ENCODE measurements around the gene AP3B1. TPM values are rescaled to one million over a fixed set of nuclear protein-coding genes. Genes with fewer than 3 reads are reported as not detected.

AP3B1 gene
- total RNA-seq, 1 donor from 2014 or later: 105 TPM

DNA sequence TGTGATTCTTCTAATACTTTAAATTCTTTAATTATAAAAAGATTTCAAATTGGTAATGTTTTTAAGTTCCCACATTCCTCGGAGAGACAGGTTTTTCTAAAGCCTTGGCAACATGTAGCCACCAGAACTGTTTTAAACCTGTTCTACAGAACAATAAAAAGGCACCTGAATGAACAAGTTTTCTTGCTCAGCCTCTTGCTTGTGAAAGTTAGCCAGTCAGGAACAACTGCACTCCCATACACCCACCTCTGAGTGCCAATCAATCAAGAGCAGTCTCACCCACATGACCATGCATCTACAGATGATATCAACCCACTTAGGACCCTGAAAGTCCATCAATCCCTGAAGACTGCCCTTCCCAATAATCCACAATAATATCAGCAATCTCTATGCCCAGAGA, 62.3 kb downstream of the AP3B1 start:
- Histone ChIP-seq H3K4me3 (no peak overlapping the region), H2AFZ (replicated peaks) (no peak overlapping the region), H3K79me2 (ENCODE audit: low read depth) (peaks cover 15% of the 10 kb centered on the region), H3K9ac (no peak overlapping the region), H3F3A (ENCODE audit: low read depth) (no peaks in the 10 kb centered on the region), H3K27me3 (no peaks in the 10 kb centered on the region), H3K4me1 (no peaks in the 10 kb centered on the region), H3K9me3 (ENCODE audit: low read depth) (no peaks in the 10 kb centered on the region), H3K36me3 (peaks cover 2% of the 10 kb centered on the region), H3K27ac (no peak overlapping the region), H3K4me2 (no peak overlapping the region), H4K20me1 (ENCODE audit: low read depth) (peaks cover 6% of the 10 kb centered on the region)
- Mint-ChIP-seq H3K36me3 (peaks cover 3% of the 10 kb centered on the region), H3K27me3 (ENCODE audit: insufficient read depth, low read depth) (no peaks in the 10 kb centered on the region), H3K27ac (no peak overlapping the region), H3K9me3 (no peaks in the 10 kb centered on the region), H3K4me3 (no peak overlapping the region), H3K4me1 (no peaks in the 10 kb centered on the region)
- no peak for DNase-seq (ENCODE audit: low spot score)
- no peak for TF ChIP-seq EZH2 (IDR thresholded peaks at IDR 0.05)
- TF ChIP-seq, protein P1, sequence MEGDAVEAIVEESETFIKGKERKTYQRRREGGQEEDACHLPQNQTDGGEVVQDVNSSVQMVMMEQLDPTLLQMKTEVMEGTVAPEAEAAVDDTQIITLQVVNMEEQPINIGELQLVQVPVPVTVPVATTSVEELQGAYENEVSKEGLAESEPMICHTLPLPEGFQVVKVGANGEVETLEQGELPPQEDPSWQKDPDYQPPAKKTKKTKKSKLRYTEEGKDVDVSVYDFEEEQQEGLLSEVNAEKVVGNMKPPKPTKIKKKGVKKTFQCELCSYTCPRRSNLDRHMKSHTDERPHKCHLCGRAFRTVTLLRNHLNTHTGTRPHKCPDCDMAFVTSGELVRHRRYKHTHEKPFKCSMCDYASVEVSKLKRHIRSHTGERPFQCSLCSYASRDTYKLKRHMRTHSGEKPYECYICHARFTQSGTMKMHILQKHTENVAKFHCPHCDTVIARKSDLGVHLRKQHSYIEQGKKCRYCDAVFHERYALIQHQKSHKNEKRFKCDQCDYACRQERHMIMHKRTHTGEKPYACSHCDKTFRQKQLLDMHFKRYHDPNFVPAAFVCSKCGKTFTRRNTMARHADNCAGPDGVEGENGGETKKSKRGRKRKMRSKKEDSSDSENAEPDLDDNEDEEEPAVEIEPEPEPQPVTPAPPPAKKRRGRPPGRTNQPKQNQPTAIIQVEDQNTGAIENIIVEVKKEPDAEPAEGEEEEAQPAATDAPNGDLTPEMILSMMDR (IDR thresholded peaks at IDR 0.05): no peak
- TF ChIP-seq EZH2phosphoT487 (IDR thresholded peaks at IDR 0.05): no peak

DNA sequence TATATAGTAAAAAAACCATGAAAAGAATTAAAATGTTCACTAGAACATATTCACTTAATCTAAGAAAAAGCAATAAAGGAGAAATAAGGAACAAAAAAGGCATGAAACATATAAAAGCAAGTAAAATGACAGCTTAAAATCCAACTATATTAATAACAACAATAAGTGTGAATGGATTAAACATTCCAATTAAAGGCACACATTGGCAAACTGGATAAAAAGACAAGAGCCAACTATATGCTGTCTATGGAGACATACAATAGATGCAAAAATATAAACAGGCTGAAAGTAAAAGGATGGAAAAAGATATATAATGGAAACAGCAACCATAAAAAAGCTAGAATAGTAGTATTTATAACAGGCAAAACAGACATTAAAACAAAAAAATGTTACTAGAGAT, 70.1 kb downstream of the AP3B1 start:
- Mint-ChIP-seq H3K27me3 (ENCODE audit: insufficient read depth, low read depth) (no peaks in the 10 kb centered on the region), H3K9me3 (peaks cover 13% of the 10 kb centered on the region), H3K4me3 (no peak overlapping the region), H3K4me1 (no peaks in the 10 kb centered on the region), H3K27ac (no peak overlapping the region), H3K36me3 (peaks cover 31% of the 10 kb centered on the region)
- Histone ChIP-seq H4K20me1 (ENCODE audit: low read depth) (no peaks in the 10 kb centered on the region), H2AFZ (replicated peaks) (no peak overlapping the region), H3K27me3 (no peaks in the 10 kb centered on the region), H3F3A (ENCODE audit: low read depth) (peaks cover 6% of the 10 kb centered on the region), H3K79me2 (ENCODE audit: low read depth) (no peaks in the 10 kb centered on the region), H3K9me3 (ENCODE audit: low read depth) (no peaks in the 10 kb centered on the region), H3K4me1 (no peaks in the 10 kb centered on the region), H3K4me3 (no peak overlapping the region), H3K27ac (no peak overlapping the region), H3K4me2 (no peak overlapping the region), H3K36me3 (peaks cover 10% of the 10 kb centered on the region), H3K9ac (no peak overlapping the region)
- TF ChIP-seq, protein P1 (IDR thresholded peaks at IDR 0.05): no peak
- TF ChIP-seq EZH2 (IDR thresholded peaks at IDR 0.05): no peak
- TF ChIP-seq EZH2phosphoT487 (IDR thresholded peaks at IDR 0.05): no peak
- no peak for DNase-seq (ENCODE audit: low spot score)

DNA sequence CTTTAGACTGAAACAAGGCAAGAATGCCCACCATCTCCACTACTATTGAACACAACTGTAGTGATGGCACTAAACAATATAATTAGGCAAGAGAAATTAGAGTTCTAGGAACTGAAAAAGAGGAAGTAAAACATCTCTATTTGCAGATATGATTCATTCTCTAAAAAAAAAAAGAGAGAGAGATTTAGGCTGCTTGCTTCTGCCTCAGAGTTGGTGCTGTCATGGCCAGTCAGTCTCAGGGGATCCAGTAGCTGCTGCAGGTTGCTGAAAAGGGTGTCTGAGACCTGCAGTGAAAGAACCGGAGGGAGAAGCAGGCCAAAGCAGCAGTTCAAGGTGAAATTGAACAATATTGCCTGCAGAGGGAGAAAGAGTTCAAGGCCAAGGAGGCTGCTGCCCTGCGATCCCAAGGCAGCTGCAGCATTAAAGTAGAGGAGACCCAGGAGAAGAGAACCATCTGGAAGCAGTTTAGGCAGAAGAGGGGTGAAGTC, 72.5 kb downstream of the AP3B1 start:
- Histone ChIP-seq H4K20me1 (ENCODE audit: low read depth) (no peaks in the 10 kb centered on the region), H3K4me2 (no peak overlapping the region), H3K4me3 (no peak overlapping the region), H3F3A (ENCODE audit: low read depth) (peaks cover 11% of the 10 kb centered on the region), H3K79me2 (ENCODE audit: low read depth) (no peaks in the 10 kb centered on the region), H3K36me3 (peaks cover 10% of the 10 kb centered on the region), H3K27me3 (no peaks in the 10 kb centered on the region), H3K9ac (no peak overlapping the region), H2AFZ (replicated peaks) (no peak overlapping the region), H3K27ac (no peak overlapping the region), H3K4me1 (no peaks in the 10 kb centered on the region), H3K9me3 (ENCODE audit: low read depth) (no peaks in the 10 kb centered on the region)
- Mint-ChIP-seq H3K4me1 (no peaks in the 10 kb centered on the region), H3K27me3 (ENCODE audit: insufficient read depth, low read depth) (no peaks in the 10 kb centered on the region), H3K4me3 (no peak overlapping the region), H3K36me3 (peaks cover 31% of the 10 kb centered on the region), H3K27ac (no peak overlapping the region), H3K9me3 (peaks cover 13% of the 10 kb centered on the region)
- DNase-seq (ENCODE audit: low spot score): no peak
- no peak for TF ChIP-seq EZH2phosphoT487 (IDR thresholded peaks at IDR 0.05)
- no peak for TF ChIP-seq EZH2 (IDR thresholded peaks at IDR 0.05)
- TF ChIP-seq, protein P1 (IDR thresholded peaks at IDR 0.05): no peak
